Measurements from ENCODE around the gene TRAF3IP3.

DNA sequence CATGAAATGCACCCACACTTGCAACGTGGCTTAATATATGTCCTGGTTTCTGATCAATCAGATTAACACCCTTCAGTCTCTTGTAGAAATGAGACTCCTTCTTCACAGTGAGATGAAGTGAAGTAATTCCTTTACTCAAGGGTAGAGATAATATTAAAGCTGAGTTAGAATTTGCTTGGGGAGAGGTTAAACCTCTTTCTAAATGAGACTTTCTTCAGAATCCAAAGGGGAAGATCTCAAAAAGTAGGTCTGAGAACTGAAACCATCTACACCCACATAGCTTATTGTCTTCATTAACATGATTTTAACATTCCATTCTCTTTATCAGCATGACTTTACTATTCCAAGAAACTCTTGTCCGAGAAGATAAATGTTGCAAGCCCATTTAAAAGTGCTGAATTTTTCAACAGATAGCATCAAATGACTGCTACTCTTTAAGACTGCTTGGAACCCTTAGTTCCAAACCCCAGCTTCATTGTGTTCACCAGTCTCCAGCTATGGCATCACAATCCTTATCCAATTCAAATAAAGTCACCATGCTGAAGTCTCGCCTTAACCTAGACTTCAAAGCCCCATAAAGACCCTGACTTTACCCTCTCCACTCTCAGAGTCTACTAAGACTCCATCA is 19.2 kb upstream of the TRAF3IP3 start:
- TF ChIP-seq, protein P1, sequence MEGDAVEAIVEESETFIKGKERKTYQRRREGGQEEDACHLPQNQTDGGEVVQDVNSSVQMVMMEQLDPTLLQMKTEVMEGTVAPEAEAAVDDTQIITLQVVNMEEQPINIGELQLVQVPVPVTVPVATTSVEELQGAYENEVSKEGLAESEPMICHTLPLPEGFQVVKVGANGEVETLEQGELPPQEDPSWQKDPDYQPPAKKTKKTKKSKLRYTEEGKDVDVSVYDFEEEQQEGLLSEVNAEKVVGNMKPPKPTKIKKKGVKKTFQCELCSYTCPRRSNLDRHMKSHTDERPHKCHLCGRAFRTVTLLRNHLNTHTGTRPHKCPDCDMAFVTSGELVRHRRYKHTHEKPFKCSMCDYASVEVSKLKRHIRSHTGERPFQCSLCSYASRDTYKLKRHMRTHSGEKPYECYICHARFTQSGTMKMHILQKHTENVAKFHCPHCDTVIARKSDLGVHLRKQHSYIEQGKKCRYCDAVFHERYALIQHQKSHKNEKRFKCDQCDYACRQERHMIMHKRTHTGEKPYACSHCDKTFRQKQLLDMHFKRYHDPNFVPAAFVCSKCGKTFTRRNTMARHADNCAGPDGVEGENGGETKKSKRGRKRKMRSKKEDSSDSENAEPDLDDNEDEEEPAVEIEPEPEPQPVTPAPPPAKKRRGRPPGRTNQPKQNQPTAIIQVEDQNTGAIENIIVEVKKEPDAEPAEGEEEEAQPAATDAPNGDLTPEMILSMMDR (IDR thresholded peaks at IDR 0.05; ENCODE audit: low read length) = no peak
- no peak for TF ChIP-seq EZH2 (optimal IDR thresholded peaks at IDR 0.05; ENCODE audit: low read depth, low read length)
